NCI-H146 treated with DMSO at 0.1 percent for 48 hours (cell line): ENCODE data around the gene SEZ6L2.
"Not testable (repeated sequence)": the region's sequence is repeated elsewhere in the genome, so short reads cannot be mapped to it uniquely, and the experiment has no call there.

Source experiments
- DNase-seq: peaks from one replicate; lab custom pipeline; 2025; ENCODE audit not compliant: unreplicated experiment; lab: John Stamatoyannopoulos, UW

SEZ6L2 gene

GRCh38 chr16:29910819-29911675 is 11.7 kb upstream of the SEZ6L2 start:
- DNase-seq = no peak

GRCh38 chr16:29909851-29910250 is 10.5 kb upstream of the SEZ6L2 start:
- DNase-seq = not testable (repeated sequence)

GRCh38 chr16:29909391-29909790 is 10.0 kb upstream of the SEZ6L2 start:
- no peak for DNase-seq

- DNase-seq = no peak
These were observed 9.4 kb upstream of the SEZ6L2 start for GRCh38 chr16:29908719-29909220.

GRCh38 chr16:29907973-29908372 is 8.6 kb upstream of the SEZ6L2 start:
- DNase-seq = no peak

GRCh38 chr16:29906520-29907244 is 7.3 kb upstream of the SEZ6L2 start:
- DNase-seq = no peak

GRCh38 chr16:29905668-29906067 is 6.3 kb upstream of the SEZ6L2 start:
- no peak for DNase-seq

GRCh38 chr16:29904947-29905346 is 5.6 kb upstream of the SEZ6L2 start:
- no peak for DNase-seq

GRCh38 chr16:29903590-29903989 is 4.2 kb upstream of the SEZ6L2 start:
- no peak for DNase-seq

- no peak for DNase-seq
These were observed 2.2 kb upstream of the SEZ6L2 start for GRCh38 chr16:29901607-29901945.

GRCh38 chr16:29900888-29901606 is 1.7 kb upstream of the SEZ6L2 start:
- no peak for DNase-seq

- peak; percentile 71 for DNase-seq
These were observed 945 bp upstream of the SEZ6L2 start, which contains the start of gene ASPHD1 for GRCh38 chr16:29900102-29900887. Gene ASPHD1 (plus strand): TSS chr16:29900488. CDS start chr16:29900972, 484 bp downstream.

GRCh38 chr16:29898804-29899515 is 390 bp downstream of the SEZ6L2 start:
- peak; percentile 40 for DNase-seq

GRCh38 chr16:29898135-29898803 is 1.1 kb downstream of the SEZ6L2 start:
- no peak for DNase-seq

- DNase-seq = no peak
These were observed 2.0 kb downstream of the SEZ6L2 start for GRCh38 chr16:29897333-29897732.

GRCh38 chr16:29896841-29897240 is 2.5 kb downstream of the SEZ6L2 start:
- no peak for DNase-seq

GRCh38 chr16:29894352-29894751 is 5.0 kb downstream of the SEZ6L2 start:
- DNase-seq = no peak

GRCh38 chr16:29893553-29893952 is 5.8 kb downstream of the SEZ6L2 start:
- DNase-seq = no peak

- DNase-seq = no peak
These were observed 6.9 kb downstream of the SEZ6L2 start for GRCh38 chr16:29892458-29892813.
